ENCODE data around the gene JAK3.
"Not testable (repeated sequence)": the region's sequence is repeated elsewhere in the genome, so short reads cannot be mapped to it uniquely, and the experiment has no call there.

Gene JAK3

DNA sequence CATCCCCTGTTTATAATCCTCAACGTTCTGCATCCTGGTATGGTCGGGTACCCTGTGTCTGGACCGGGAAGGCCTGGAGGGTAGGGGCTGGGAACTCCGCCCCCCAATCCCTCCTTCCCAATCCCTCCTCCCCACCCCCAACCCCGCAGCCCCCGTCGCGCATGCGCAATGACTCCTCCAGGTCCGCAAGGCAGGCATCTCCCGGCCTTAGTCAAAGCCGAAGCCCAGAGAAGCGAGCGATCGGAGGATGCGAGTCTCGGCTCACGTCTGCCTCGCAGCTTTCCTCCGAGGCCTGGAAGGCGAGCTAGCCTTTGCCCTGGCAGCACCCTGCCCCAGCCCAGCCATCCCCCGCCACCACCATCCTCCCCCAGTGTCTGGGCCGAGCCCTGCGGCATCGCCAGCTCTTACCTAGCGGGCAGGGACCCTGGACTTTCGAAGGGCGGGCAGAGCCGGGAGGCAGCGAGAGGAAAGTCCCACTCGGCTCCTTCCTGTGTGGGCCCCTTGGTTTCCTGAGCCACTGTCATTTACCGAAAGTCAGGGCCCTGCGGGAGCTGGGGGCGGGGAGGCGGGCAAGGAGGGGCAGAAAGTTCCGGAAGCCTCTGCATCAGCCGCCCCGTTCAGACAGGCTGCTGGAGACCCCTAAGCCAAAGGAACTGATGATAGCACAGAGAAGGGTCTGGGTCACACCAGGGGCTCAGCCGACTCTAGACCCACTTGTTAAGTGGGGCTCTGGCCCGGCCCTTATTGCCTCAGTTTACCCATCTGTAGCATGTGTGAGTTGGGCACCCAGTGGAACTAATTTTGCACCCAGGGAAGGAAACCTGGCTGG, at the start of gene JAK3:
TSS of gene JAK3 (minus strand) at position 445 of the 829 bp plus-strand sequence. CDS start 3,565 bp downstream, outside the sequence.
- peak; percentile 63 for DNase-seq (ENCODE audit: low read depth)

DNA sequence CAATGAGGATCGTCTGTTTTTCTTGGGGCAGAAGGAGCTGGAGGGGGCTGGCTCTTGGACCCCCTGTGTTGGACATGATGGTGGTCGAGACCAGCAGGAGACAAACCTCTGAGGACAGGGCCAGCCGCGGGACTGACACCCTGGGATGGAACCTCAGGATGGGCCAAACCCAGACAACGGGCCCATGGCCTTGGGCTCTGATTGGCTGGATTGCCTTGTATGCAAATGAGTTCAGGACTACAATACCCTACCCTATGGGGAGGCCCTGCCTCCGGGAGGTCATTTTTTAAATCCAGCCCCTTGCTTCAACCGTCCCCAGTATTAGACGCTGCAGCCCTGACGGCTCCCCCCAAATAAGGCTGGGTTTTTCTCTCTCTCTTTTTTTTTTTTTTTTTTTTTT, 46.0 kb upstream of the JAK3 start:
- no peak for DNase-seq (ENCODE audit: low read depth)

DNA sequence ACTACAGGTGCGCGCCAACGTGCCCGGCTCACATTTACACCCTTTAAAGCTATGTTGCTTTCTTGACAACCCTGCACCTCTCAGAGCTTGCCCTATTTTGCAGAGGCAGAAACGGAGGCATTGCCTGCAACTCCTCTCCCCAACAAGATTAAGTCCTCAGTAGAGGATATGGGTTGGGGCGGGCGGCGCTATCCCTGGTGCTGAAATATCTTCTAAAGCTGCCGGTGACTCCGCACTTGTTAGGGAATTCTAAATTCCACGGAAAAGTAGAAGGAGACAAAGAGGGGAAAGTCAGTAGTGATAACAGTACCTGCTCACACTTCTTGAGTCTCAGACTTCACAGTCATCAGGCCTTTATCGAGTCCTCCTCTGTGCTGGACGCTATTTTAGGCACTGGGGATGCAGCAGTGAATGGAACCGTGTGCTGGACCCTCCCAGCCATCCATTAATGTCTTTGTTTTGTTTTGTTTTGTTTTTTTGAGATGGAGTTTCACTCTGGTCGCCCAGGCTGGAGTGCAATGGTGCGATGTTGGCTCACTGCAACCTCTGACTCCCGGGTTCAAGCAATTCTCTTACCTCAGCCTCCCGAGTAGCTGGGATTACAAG, 41.9 kb upstream of the JAK3 start:
- DNase-seq (ENCODE audit: low read depth): peak; percentile 44

GRCh38 chr19:17888260-17888659, 40.5 kb upstream of the JAK3 start:
- DNase-seq (ENCODE audit: low read depth): no peak

DNA sequence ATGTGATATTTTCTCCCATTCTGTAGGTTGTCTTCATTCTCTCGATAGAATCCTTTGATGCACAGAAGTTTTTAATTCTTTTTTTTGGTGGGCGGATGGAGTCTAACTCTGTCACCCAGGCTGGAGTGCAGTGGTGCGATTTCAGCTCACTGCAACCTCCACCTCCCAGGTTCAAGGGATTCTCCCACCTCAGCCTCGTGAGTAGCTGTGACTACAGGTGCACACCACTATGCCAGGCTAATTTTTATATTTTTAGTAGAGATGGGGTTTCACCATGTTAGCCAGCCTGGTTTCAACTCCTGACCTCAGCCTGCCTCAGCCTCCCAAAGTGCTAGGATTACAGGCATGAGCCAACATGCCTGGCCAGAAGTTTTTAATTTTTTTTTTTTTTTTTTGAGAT, 39.4 kb upstream of the JAK3 start:
- not testable (repeated sequence) for DNase-seq (ENCODE audit: low read depth)

GRCh38 chr19:17886515-17886914, 38.7 kb upstream of the JAK3 start:
- no peak for DNase-seq (ENCODE audit: low read depth)

- DNase-seq (ENCODE audit: low read depth): no peak
These were observed 36.0 kb upstream of the JAK3 start for GRCh38 chr19:17883627-17884410.

DNA sequence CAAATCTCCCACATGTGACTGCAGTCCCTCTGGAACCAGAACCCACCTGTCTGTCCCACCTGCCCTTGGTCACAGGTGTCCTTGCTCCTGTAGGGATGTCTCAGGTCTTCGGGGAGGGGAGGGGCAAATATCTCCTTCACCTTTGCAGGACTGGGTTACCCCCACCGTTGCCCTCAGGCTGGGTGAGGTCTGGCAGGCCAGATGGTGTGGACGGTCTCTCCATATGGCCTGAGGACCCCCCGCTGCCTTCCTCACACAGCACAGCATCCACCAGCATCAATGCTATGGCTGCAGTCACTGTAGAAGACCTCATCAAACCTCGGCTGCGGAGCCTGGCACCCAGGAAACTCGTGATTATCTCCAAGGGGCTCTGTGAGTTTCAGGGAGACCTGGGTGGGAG, 33.9 kb upstream of the JAK3 start:
- no peak for DNase-seq (ENCODE audit: low read depth)

GRCh38 chr19:17879466-17879865, 31.7 kb upstream of the JAK3 start:
- no peak for DNase-seq (ENCODE audit: low read depth)

- no peak for DNase-seq (ENCODE audit: low read depth)
These were observed 29.9 kb upstream of the JAK3 start for GRCh38 chr19:17877696-17878095.

GRCh38 chr19:17874758-17875135, 27.0 kb upstream of the JAK3 start:
- DNase-seq (ENCODE audit: low read depth): no peak

- peak; percentile 48 for DNase-seq (ENCODE audit: low read depth)
These were observed 26.3 kb upstream of the JAK3 start for GRCh38 chr19:17873786-17874757.

GRCh38 chr19:17872251-17873001, 24.6 kb upstream of the JAK3 start:
- no peak for DNase-seq (ENCODE audit: low read depth)

GRCh38 chr19:17871878-17872250, 24.1 kb upstream of the JAK3 start, which contains the start of gene SLC5A5:
Gene SLC5A5, plus strand, starts transcription at chr19:17871945. Its CDS starts 375 bp downstream, at chr19:17872320.
- DNase-seq (ENCODE audit: low read depth): no peak

- no peak for DNase-seq (ENCODE audit: low read depth)
These were observed 23.5 kb upstream of the JAK3 start for GRCh38 chr19:17871032-17871877.

DNA sequence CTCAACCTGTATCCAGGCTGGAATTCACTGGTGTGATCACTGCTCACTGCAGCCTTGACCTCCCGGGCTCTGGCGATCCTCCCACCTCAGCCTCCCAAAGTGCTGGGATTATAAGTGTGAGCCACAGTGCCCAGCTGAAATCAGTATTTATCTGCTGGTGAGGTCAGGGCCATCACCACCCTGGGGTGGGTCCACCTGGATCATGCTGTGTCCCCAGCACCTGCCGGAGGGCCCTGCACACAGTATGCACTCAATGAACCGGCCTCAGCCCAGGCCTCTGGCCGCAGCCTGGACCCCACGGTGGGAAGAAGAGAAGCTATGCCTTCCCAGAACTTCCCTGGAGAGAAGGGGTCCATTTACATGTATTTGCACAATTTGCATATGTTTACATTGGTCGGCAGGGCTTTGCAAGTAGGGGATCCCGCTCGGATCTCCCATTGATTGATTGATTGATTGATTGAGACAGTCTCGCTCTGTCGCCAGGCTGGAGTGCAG, 21.4 kb upstream of the JAK3 start:
- no peak for DNase-seq (ENCODE audit: low read depth)

DNA sequence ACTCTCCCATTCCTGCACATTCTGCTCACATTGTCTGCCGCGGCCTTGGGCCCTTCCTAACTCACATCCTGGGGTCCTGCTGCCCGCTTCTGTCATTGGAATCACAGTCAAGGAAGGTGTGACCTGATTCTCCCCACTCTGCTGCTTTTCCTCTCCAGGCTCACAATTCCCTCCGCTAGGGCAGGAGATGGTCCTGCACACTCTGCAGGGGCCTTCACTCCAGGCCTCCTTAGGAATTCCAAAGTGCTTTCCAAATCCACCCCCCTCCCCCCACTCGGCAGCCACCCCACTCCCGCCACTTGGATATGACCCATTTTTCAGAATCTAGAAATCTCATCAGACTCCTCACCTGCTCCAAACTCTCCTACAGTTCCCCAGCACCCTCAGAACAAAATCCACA, 20.9 kb upstream of the JAK3 start:
- DNase-seq (ENCODE audit: low read depth): no peak

GRCh38 chr19:17866964-17867486, 19.2 kb upstream of the JAK3 start:
- peak; percentile 22 for DNase-seq (ENCODE audit: low read depth)

GRCh38 chr19:17866312-17866963, 18.7 kb upstream of the JAK3 start:
- DNase-seq (ENCODE audit: low read depth): peak; percentile 23
